ENCODE measurements around the gene OST4.

The OST4 gene

DNA sequence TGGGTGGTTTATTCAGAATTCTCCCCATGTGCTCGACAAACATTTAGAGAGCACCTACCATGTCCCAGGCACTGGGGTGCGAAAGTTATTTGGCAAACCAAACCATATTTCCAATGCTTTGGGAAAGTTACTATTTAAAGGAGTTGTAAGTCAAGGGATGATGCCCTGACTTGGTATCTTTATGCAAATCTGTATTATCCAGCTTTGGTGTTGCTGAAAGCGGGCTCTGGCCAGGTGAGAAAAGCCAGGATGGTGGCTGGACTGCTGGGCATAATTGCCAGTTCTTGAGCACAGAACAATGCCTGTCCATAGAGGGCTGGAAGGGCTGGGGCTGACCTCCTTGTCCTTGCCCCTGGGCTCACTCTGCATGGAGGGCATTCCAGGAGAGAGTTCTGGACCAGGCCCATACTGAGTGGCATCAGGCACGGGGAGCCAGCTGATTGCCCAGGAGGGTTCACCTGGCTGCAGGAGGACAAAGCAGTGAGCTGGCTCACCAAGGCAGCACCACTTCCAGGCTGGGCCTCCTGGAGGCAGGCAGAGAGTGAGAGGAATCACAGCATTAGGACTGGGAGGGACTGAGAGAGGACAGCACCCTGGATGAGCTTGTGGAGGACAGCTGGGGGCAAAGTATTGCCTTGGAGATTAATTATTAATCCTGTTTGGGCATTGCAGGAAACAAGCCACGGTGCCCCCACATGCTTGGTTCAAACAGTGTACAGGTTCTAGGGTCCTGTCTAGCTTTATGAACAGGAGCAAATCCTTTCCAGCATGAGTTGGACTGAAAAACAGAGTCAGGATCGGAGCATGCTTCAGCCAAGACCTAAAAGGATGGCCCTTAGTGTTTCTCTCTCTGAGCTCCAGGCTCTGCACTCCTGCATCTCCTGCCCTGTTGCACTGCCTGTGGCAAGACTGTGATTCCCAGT is 22.2 kb upstream of the OST4 start:
- DNase-seq (ENCODE audit: low read depth), result no peak

DNA sequence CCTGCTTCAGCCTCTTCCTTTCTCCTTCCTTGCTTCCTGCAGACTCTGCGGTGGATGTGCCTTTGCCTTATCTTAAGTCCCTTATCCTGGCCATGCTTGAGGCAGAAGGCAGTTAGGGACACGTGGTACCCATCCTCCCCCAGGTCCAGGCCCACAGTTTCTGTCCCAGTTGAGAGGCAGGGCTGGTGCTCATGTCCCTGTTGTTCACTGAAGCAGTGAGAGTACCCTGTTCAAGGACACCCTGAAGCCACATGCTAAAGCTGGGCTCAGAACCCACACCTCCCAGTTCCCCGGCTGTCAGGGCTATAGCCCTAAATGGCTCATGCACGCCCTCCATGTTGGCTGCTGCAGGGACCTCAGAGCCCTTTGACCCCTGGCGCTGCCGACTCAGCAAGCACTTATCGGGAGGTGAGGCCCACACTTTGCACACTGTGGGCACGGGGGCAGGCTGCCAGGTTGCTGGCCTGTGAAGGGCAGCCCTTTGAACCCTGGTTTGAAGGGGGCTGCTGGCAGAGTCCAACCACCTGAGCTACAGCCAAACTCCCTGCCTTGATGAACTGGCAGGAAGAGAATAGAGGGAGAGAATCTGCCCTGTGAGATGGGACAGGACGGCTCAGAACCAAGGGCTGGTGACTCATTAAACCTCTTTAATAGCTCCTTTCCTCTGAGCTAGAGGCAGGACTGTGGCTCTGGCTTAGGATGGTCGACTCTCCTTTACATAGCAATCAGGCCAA is 21.4 kb upstream of the OST4 start:
- DNase-seq (ENCODE audit: low read depth), result no peak

DNA sequence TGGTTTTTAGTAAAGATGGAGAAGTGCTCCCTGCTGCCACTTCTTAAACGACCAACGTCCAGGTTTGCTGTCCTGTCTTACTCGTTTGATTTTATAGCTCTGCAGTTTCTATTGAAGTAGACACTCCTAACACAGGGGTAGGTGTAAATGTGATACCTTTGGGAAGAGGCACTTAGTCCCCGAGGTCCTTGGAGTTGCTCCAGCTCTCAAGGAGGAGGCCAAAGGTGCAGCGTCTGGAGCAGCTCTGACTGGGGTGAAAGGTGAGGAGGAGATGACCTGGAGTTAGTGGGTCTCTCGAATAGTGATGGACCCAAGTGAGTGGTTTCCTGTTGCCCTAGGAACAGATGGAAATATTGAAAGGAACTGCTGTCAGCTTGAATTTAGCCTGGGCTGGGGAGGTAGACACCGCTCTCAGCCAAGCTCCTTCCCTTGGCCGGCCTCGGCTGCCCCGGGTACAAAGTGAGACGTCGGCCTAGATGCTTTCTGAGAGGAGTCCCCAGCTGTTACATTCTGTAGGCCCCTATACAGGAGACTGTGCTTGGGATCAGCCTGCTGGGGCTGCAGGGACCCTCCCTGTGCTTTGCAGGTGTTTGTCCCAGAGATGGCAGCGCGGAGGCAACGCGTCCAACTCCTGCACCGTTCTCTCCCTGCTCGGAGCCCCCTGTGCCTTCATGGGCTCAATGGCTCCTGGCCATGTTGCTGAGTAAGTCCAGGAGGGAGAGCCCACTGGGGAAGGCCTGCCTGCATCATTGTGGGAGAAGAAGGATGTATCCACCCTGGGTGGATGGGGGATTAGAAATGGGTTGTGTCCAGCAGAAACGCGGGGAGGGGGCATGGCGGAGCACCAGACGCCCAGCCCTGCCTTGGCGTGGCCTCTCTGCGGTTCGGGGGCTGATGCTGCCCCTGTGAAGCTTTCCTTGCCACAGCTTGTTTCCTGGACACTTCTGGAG is 20.6 kb upstream of the OST4 start:
- DNase-seq (ENCODE audit: low read depth), result no peak

DNA sequence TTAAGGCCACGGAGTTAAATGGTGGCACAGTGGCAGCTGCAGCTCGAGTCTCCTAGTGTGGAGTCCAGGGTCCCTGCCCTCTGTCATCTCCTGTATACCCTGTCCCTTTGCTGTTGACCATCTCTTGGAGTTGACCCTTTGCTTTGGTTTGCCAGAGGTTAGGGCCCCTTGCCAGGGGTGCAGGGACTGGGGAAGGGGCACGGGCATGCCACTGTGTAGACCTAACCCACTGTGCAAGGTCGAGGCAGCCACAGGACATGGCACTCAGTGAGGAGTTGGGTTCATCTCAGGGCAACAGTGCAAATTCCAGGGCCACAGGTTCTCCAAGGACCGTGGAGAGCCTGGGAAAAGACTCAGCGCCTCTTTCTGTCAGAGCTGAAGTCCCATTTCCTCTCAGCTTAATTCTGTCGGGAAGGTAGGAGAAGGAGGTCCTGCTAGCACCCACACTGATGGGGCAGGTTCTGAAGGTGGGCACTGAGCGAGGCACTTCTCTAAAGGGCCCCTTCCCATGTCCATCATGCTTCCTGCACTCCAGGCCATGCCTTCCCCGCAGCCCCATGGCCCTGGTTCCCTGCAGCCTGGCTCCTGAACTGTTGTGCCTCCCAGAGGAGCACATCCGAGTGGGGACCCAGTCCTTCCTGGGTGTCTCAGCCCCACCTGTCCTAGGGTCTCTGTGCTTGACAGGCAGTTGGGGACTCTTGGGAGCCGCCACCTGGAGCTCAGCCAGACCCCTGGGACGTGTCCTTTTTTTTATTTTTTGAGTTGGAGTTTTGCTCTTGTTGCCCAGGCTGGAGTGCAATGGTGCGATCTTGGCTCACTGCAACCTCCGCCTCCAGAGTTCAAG is 17.9 kb upstream of the OST4 start:
- DNase-seq (ENCODE audit: low read depth), result no peak

DNA sequence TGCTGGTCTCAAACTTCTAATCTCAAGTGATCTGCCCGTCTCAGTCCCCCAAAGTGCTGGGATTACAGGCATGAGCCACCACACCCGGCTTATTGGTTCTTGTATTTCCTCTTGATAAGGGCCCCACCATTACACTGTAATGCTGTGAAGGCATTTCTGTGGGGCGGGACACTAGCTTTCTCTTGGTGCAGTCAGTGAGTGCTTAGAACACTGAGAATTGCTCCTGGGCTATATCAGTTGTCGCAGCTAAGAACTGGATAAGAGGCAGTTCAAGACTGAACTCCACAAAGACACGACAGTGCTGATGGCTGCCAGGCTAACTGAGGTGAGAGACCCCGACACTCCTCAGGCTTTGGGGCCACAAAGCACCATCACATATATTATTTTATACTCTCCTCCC is 17.2 kb upstream of the OST4 start:
- DNase-seq (ENCODE audit: low read depth), result no peak

DNA sequence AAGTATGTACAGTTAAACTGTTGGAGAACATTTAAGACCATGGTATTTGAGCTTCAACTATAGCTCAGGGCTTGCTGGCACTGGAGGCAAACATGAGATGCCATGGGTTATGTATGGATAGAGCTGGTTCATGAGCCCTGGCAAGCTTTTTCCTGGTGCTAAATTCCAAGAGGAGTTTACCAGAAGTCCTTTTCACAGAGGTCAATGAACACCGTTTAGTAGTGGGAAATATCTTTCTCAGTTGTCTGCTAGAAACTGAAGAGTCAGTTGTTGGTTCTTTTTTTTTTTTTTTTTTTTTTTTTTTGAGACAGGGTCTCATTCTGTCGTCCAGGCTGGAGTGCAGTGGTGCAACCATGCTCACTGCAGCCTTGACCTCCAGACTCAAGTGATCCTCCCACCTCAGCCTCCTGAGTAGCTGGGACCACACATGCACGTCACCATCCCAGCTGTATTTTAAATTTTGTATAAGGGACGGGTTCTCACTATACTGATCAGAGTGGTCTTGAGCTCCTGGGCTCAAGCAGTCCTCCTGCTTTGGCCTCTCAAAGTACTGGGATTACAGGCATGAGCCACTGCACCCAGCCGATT is 16.5 kb upstream of the OST4 start:
- no peak for DNase-seq (ENCODE audit: low read depth)

DNA sequence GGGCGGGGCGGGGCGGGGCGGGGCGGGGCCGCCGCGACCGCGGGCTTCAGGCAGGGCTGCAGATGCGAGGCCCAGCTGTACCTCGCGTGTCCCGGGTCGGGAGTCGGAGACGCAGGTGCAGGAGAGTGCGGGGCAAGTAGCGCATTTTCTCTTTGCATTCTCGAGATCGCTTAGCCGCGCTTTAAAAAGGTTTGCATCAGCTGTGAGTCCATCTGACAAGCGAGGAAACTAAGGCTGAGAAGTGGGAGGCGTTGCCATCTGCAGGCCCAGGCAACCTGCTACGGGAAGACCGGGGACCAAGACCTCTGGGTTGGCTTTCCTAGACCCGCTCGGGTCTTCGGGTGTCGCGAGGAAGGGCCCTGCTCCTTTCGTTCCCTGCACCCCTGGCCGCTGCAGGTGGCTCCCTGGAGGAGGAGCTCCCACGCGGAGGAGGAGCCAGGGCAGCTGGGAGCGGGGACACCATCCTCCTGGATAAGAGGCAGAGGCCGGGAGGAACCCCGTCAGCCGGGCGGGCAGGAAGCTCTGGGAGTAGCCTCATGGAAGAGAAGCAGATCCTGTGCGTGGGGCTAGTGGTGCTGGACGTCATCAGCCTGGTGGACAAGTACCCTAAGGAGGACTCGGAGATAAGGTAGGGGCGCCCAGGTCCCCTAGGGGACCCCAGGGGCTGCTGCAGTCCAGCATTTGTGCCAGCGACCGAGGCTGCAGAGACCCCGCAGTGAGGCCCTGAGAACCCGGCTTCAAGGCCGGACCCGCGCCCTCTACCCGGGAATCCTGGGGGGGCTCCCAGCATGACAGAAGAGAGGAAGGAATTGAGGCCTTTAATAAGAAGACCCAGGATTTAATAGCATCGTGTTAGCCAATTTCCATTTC is 15.5 kb upstream of the OST4 start, which contains the start of gene KHK:
Gene KHK, plus strand, starts transcription at position 49 of the 870 bp plus-strand sequence. Its CDS starts 488 bp downstream, at position 537.
- no peak for DNase-seq (ENCODE audit: low read depth)

DNA sequence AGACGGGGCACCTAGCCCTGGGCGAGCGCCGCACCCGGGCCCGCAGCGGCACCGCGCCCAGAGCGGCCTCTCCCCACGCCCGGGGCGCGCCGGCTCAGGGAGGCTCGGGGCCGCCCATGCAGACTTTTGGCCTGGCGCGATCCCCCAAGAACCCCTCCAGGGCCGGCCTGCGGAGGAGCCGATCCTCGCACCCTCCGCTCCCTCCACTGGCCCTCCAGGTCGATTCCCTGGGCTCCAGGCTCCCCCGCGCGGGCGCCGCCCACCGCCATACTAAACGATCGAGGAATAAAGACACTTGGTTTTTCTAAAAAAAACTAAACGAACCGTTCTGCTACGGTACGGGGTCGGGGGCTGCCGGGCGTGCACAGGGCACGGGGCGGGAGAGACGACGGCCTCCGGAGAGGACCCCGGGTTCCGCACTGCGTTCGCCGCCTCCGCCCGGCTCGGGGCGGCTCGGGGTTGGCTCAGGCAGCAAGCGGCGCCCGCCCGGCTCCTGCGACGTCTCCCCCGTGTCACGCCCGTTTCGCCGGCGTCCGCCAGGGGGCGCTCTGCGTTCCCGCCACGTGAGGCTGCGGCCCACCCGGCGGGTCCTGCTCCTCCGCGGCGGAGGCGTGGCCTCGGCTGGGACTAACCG is 14.8 kb upstream of the OST4 start:
- peak; percentile 94 for DNase-seq (ENCODE audit: low read depth)

DNA sequence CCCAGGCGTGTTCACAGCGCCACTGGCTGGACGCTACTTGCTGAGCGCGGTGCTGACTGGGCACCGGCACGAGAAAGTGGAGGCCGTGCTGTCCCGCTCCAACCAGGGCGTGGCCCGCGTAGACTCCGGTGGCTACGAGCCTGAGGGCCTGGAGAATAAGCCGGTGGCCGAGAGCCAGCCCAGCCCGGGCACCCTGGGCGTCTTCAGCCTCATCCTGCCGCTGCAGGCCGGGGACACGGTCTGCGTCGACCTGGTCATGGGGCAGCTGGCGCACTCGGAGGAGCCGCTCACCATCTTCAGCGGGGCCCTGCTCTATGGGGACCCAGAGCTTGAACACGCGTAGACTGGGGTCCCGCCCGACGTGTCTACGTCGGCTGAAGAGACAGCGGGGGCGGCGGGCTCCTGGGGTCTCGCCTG is 14.2 kb upstream of the OST4 start:
- no peak for DNase-seq (ENCODE audit: low read depth)

DNA sequence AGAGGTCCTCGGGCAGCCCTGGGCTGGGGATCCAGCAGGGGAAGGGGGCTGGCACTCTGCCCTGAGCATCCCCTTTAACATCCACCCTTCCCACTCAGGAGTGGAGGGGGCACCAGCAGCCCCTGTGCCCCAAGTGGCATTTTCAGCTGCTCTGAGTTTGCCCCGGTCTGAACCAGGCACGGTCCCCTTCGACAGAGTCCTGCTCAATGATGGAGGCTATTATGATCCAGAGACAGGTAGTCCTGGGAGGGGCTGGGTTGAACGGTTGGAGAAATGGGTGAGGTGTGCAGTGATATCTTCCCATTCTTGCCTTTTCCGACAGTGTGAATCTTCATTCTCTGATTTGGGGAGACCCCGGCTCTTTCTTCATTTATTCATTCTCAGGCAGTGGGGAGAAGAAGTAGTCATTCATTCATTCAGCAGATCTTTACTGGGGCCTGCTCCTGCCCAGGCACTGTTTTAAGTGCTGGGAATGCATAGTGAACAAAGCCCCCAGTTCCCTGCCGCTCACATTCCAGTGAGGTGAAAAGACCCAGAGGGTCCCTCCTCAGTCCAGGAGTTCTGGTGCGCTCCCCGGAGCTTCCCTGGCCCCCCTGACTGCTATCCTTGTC is 13.7 kb upstream of the OST4 start:
- no peak for DNase-seq (ENCODE audit: low read depth)

DNA sequence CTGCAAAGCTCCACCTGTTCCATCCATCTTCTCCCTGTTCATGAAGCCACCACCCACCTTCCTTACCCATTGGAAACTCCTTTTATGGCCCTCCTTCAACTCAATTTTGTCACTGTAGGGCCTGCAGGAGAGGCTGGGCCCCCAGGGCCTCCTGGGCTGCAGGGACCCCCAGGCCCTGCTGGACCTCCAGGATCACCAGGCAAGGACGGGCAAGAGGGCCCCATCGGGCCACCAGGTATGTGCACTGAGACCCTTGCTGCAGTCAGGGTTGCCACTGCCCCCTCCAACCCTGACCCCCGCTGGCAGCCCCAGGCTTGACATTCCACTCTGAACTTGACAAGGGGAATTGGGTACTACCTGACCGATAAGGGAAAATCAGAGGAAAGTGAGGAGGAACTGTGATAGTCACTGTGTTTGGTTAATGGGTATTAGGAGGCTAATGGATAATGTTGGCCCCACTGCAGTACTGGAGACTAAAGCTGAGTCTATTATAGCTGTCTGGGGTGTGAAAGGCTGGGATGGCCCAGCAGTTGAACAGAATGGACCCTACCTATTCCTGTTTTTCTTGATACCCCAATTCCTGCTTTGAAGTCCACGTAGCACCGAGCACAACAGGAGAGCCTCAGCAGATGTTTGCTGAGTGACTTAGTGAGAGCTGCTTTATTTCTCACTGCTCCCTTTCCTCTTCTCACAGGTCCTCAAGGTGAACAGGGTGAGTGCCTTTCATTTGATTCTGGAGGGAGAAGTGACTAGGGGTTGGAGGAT is 13.0 kb upstream of the OST4 start:
- DNase-seq (ENCODE audit: low read depth), result no peak

DNA sequence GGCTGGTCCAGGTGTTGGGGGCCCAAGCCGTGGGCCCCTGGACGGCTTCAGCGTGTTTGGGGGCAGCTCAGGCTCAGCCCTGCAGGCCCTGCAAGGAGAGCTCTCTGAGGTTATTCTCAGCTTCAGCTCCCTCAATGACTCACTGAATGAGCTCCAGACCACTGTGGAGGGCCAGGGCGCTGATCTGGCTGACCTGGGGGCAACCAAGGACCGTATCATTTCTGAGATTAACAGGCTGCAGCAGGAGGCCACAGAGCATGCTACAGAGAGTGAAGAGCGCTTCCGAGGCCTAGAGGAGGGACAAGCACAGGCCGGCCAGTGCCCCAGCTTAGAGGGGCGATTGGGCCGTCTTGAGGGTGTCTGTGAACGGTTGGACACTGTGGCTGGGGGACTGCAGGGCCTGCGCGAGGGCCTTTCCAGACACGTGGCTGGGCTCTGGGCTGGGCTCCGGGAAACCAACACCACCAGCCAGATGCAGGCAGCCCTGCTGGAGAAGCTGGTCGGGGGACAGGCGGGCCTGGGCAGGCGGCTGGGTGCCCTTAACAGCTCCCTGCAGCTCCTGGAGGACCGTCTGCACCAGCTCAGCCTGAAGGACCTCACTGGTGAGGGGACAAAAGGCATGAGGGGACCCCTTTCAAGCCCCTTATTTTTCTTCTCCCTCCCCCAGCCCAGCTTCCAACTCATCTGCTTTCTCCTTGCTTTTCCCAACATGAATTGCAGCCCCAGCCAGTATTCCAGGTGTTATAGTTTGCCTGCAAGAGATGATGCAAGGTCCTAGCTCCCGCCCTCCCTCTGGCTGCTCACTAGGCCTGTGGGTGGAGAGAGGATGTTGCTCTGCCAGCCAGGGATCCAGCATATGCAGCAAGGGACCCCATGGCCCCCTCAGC is 12.2 kb upstream of the OST4 start:
- DNase-seq (ENCODE audit: low read depth), result no peak

DNA sequence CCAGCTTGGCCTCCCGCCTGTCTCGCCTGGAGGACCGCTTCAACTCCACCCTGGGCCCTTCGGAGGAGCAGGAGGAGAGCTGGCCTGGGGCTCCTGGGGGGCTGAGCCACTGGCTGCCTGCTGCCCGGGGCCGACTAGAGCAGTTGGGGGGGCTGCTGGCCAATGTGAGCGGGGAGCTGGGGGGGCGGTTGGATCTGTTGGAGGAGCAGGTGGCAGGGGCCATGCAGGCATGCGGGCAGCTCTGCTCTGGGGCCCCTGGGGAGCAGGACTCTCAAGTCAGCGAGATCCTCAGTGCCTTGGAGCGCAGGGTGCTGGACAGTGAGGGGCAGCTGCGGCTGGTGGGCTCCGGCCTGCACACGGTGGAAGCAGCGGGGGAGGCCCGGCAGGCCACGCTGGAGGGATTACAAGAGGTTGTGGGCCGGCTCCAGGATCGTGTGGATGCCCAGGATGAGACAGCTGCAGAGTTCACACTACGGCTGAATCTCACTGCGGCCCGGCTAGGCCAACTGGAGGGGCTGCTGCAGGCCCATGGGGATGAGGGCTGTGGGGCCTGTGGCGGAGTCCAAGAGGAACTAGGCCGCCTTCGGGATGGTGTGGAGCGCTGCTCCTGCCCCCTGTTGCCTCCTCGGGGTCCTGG is 11.4 kb upstream of the OST4 start:
- no peak for DNase-seq (ENCODE audit: low read depth)

DNA sequence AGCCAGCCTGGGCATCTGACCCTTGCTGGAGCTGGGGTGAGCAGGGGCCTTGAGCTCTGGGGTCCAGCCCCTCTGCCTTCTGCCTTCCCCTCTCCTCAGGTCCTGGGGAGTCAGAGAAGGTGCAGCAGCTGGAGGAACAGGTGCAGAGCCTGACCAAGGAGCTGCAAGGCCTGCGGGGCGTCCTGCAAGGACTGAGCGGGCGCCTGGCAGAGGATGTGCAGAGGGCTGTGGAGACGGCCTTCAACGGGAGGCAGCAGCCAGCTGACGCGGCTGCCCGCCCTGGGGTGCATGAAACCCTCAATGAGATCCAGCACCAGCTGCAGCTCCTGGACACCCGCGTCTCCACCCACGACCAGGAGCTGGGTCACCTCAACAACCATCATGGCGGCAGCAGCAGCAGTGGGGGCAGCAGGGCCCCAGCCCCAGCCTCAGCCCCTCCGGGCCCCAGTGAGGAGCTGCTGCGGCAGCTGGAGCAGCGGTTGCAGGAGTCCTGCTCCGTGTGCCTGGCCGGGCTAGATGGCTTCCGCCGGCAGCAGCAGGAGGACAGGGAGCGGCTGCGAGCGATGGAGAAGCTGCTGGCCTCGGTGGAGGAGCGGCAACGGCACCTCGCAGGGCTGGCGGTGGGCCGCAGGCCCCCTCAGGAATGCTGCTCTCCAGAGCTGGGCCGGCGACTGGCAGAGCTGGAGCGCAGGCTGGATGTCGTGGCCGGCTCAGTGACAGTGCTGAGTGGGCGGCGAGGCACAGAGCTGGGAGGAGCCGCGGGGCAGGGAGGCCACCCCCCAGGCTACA is 10.7 kb upstream of the OST4 start:
- DNase-seq (ENCODE audit: low read depth), result no peak

DNA sequence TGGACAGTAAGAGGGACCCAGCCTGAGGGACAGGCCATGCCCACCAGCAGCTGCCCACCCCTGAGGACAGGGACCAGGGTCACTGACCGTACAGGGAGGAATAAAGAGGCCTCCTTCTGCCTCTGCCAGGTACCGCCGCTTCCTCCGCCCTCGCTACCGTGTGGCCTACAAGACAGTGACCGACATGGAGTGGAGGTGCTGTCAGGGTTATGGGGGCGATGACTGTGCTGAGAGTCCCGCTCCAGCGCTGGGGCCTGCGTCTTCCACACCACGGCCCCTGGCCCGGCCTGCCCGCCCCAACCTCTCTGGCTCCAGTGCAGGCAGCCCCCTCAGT is 9.1 kb upstream of the OST4 start:
- DNase-seq (ENCODE audit: low read depth), result no peak

DNA sequence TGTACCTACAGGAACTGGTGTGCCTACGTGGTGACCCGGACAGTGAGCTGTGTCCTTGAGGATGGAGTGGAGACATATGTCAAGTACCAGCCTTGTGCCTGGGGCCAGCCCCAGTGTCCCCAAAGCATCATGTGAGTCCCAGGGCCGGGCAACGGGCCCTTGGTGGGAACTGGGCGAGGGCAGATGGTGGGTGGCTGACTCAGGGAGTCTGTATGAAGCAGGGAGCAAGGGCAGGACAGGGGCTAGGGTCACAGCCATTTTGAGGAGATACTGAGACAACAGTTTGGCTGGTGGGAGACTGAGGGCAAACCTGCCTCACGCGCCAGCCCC is 8.7 kb upstream of the OST4 start:
- no peak for DNase-seq (ENCODE audit: low read depth)
